Gastrocnemius medialis (tissue), 4 donors: ENCODE results near the gene LTBP1.

Experiments
- POLR2A ChIP-seq, 2 donors: fragments of 450-650 bp; IDR thresholded peaks; one replicate each; pipeline ENCODE4 v1.6.1; 2017; ENCODE audit warnings: antibody characterized with exemption in 2 of 2, mild to moderate bottlenecking in 2 of 2, moderate library complexity in 2 of 2
- TF ChIP-seq, protein P1 (sequence below), 5 experiments: fragments of 450-650 bp in 3 of 5; fragments of 200-600 bp in 2 of 5; sonication (generic) in 2 of 5; IDR thresholded peaks in 4 of 5; conservative IDR thresholded peaks in 1 of 5; 1 replicate in 4 of 5; 2 replicates in 1 of 5; pipeline ENCODE4 v1.5.1; 2016 to 2019; ENCODE audit warnings: antibody characterized with exemption in 5 of 5, mild to moderate bottlenecking in 3 of 5, moderate library complexity in 3 of 5

DNA sequence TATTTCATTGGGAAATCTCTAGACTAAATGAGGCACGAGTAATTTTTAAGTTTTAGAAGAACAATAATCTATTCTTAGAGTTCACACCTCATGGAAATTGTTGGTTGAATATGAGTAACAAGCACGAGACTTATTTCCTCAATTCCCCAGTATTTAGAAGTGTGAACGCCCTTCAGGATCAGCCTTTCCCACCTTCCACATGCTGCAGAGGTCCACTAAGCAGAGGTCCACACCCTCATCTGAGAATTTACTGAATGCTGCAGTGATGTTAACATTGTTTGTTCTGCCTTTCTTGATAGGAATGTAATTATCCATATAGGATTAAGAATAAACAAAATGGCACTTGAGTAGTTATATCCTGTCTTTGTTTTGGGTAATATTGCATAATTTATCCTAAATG is 41.8 kb downstream of the LTBP1 start:
- TF ChIP-seq POLR2A (IDR thresholded peaks at IDR 0.05), result no peak
- TF ChIP-seq, protein P1, sequence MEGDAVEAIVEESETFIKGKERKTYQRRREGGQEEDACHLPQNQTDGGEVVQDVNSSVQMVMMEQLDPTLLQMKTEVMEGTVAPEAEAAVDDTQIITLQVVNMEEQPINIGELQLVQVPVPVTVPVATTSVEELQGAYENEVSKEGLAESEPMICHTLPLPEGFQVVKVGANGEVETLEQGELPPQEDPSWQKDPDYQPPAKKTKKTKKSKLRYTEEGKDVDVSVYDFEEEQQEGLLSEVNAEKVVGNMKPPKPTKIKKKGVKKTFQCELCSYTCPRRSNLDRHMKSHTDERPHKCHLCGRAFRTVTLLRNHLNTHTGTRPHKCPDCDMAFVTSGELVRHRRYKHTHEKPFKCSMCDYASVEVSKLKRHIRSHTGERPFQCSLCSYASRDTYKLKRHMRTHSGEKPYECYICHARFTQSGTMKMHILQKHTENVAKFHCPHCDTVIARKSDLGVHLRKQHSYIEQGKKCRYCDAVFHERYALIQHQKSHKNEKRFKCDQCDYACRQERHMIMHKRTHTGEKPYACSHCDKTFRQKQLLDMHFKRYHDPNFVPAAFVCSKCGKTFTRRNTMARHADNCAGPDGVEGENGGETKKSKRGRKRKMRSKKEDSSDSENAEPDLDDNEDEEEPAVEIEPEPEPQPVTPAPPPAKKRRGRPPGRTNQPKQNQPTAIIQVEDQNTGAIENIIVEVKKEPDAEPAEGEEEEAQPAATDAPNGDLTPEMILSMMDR (IDR thresholded peaks at IDR 0.05 in 4 of 5, conservative IDR thresholded peaks at IDR 0.05 in 1 of 5), result no peak
